Measurements from ENCODE around the gene TMEM185A.

TMEM185A gene

DNA sequence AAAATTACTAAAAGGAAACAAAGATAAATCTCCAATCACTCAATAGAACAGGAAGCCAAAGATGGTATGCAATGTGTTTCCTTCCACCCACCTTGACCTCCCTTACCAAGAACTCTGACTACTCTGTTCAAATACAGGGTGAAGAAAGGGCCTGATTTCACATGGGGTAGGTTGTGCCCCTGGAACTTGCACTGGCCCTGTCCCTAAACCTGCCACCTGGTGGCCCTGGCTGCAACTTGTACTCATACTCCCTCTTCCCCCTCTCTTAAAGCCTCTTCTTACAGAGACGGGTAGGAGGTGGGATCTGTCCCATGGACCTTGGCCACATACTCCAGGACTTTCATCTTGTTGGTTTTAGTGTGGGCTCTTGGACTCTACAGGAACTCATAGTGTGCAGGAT, 17.3 kb upstream of the TMEM185A start:
- DNase-seq (ENCODE audit: low read depth, low spot score), result no peak
- TF ChIP-seq, protein P1, sequence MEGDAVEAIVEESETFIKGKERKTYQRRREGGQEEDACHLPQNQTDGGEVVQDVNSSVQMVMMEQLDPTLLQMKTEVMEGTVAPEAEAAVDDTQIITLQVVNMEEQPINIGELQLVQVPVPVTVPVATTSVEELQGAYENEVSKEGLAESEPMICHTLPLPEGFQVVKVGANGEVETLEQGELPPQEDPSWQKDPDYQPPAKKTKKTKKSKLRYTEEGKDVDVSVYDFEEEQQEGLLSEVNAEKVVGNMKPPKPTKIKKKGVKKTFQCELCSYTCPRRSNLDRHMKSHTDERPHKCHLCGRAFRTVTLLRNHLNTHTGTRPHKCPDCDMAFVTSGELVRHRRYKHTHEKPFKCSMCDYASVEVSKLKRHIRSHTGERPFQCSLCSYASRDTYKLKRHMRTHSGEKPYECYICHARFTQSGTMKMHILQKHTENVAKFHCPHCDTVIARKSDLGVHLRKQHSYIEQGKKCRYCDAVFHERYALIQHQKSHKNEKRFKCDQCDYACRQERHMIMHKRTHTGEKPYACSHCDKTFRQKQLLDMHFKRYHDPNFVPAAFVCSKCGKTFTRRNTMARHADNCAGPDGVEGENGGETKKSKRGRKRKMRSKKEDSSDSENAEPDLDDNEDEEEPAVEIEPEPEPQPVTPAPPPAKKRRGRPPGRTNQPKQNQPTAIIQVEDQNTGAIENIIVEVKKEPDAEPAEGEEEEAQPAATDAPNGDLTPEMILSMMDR (IDR thresholded peaks at IDR 0.05; ENCODE audit: low read depth, low read length), result no peak
- in situ Hi-C loops (cut with HindIII; ENCODE audit: low sequenced_read_pairs), result no loop called here
- no peak overlapping the region for H3K4me3 ChIP-seq (ENCODE audit: low read depth, low read length)

- in situ Hi-C loops (cut with HindIII; ENCODE audit: low sequenced_read_pairs), result no loop called here
- TF ChIP-seq, protein P1 (IDR thresholded peaks at IDR 0.05; ENCODE audit: low read depth, low read length), result no peak
- H3K4me3 ChIP-seq (ENCODE audit: low read depth, low read length), result no peak overlapping the region
- DNase-seq (ENCODE audit: low read depth, low spot score), result no peak
Observed at GRCh38 chrX:149647505-149647904, 15.9 kb upstream of the TMEM185A start.

- in situ Hi-C loops (cut with HindIII; ENCODE audit: low sequenced_read_pairs), result no loop called here
- no peak for DNase-seq (ENCODE audit: low read depth, low spot score)
- TF ChIP-seq, protein P1 (IDR thresholded peaks at IDR 0.05; ENCODE audit: low read depth, low read length), result no peak
- H3K4me3 ChIP-seq (ENCODE audit: low read depth, low read length), result no peak overlapping the region
Observed at GRCh38 chrX:149643496-149643895, 11.9 kb upstream of the TMEM185A start.

DNA sequence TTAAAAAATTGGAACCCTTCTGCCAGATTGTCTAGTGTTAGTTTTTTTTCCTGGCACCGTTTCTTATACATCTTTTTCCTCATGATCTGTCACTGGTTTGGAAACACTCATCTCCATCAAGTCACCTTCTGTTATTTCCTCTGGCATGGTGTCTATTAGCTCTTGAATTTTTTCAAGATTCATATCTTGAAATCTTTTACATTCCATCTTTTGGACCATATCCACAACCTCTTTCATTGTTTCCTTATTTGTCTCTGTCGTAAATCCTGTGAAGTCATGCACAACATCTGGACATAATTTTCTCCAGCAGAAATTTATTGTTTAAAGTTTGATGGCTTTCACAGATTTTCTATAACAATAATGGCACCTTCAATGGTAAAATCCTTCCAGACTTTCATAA, 10.2 kb upstream of the TMEM185A start:
- H3K4me3 ChIP-seq (ENCODE audit: low read depth, low read length), result no peak overlapping the region
- in situ Hi-C loops (cut with HindIII; ENCODE audit: low sequenced_read_pairs), result no loop called here
- TF ChIP-seq, protein P1 (IDR thresholded peaks at IDR 0.05; ENCODE audit: low read depth, low read length), result no peak
- no peak for DNase-seq (ENCODE audit: low read depth, low spot score)

DNA sequence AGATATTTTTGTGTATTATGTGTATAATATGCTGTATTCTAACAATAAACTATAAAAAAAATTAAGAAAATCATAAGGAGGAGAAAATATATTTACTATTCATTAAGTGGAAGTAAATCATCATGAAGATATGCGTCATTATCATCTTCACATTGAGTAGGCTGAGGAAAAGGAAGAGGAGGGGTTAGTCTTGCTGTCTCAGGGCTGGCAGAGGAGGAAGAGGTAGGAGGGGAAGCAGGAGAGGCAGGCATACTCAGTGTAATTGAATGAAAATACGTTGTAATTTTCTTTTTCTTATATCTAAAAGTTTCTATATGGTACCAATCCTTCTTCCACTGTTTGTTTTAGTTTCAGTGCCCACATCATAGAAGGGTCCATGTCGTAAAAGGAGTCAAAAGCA, 9.8 kb upstream of the TMEM185A start:
- H3K4me3 ChIP-seq (ENCODE audit: low read depth, low read length), result no peak overlapping the region
- DNase-seq (ENCODE audit: low read depth, low spot score), result no peak
- in situ Hi-C loops (cut with HindIII; ENCODE audit: low sequenced_read_pairs), result no loop called here
- TF ChIP-seq, protein P1 (IDR thresholded peaks at IDR 0.05; ENCODE audit: low read depth, low read length), result no peak

- DNase-seq (ENCODE audit: low read depth, low spot score), result no peak
- TF ChIP-seq, protein P1 (IDR thresholded peaks at IDR 0.05; ENCODE audit: low read depth, low read length), result no peak
- H3K4me3 ChIP-seq (ENCODE audit: low read depth, low read length), result no peak overlapping the region
- in situ Hi-C loops (cut with HindIII; ENCODE audit: low sequenced_read_pairs), result no loop called here
Observed at GRCh38 chrX:149639568-149639967, 8.0 kb upstream of the TMEM185A start.

DNA sequence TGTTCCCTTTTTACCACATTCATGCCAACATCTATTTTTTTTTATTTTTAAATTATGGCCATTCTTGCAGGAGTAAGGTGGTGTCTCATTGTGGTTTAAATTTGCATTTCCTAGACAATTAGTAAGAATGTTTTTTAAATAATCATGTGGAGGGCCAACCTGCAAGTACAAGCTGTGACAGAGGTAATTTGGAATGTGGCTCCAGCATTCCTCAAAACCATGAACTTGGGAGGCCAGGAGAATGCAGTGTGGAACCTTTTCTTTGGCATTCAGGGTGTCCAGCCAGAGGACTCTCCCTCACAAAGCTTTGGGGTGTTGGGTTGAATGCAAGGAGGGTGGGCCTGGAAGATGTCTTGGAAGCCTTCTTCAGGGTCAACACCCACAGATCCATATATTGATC, 7.3 kb upstream of the TMEM185A start:
- peak; percentile 1 for DNase-seq (ENCODE audit: low read depth, low spot score)
- no peak overlapping the region for H3K4me3 ChIP-seq (ENCODE audit: low read depth, low read length)
- TF ChIP-seq, protein P1 (IDR thresholded peaks at IDR 0.05; ENCODE audit: low read depth, low read length), result no peak
- in situ Hi-C loops (cut with HindIII; ENCODE audit: low sequenced_read_pairs), result no loop called here

Data from astrocyte of the spinal cord (primary cell).